ENCODE measurements around the gene HNRNPF. TPM values are rescaled to one million over a fixed set of nuclear protein-coding genes. Genes with fewer than 3 reads are reported as not detected.

HNRNPF gene
- polyA plus RNA-seq, 1 experiment = 172 TPM

DNA sequence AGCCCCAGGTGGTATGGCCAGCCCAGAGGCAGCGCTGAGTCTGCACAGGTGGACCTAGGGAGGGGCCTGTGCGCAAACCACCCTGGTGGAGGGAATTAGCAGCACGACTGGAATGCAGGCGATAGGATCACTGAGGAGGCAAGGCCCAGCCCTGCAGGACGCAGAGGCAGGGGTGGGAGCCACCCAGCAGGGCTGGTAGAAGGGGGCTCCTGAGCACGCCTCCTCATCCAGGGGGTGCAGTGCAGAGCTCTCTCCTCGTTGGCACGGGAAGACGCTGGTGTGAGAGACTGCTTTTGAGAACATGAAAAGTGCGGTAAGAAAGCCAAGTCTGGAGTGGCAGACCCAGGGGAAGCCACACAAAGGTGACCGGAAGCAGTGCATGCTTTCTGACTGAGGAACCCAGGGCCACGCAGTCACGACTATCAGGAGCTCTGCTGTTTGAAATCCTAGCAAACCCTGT is 31.5 kb downstream of the HNRNPF start:
- ChIA-PET CTCF (no interaction called here), POLR2A (no interaction called here)
- Histone ChIP-seq H3K27me3 (ENCODE audit: control insufficient read depth, insufficient read depth, low read length) (no peaks in the 10 kb centered on the region; the same call in none of the 2 replicates), H3K4me3 (ENCODE audit: low read depth, low read length) (no peak overlapping the region), H3K36me3 (ENCODE audit: control insufficient read depth, insufficient read depth, low read length) (no peaks in the 10 kb centered on the region)
- no peak for DNase-seq (ENCODE audit: low read depth)
- 0 out of 2 replicates have a peak, but pooled peaks have one; percentile 2 for TF ChIP-seq CTCF (IDR thresholded peaks at IDR 0.05; ENCODE audit: insufficient read depth, low read depth, low read length)

- CTCF ChIA-PET = no interaction called here
- H3K27me3 ChIP-seq (ENCODE audit: control insufficient read depth, insufficient read depth, low read length) = no peaks in the 10 kb centered on the region; the same call in none of the 2 replicates
- no peaks in the 10 kb centered on the region for H3K36me3 ChIP-seq (ENCODE audit: control insufficient read depth, insufficient read depth, low read length)
- no peak overlapping the region for H3K4me3 ChIP-seq (ENCODE audit: low read depth, low read length)
- TF ChIP-seq CTCF (IDR thresholded peaks at IDR 0.05; ENCODE audit: insufficient read depth, low read depth, low read length) = no peak
- DNase-seq (ENCODE audit: low read depth) = no peak
- POLR2A ChIA-PET = no interaction called here
Measured at GRCh38 chr10:43376828-43377423, 32.1 kb downstream of the HNRNPF start.

GRCh38 chr10:43376046-43376635 is 32.8 kb downstream of the HNRNPF start:
- DNase-seq (ENCODE audit: low read depth) = no peak
- POLR2A ChIA-PET = no interaction called here
- H3K4me3 ChIP-seq (ENCODE audit: low read depth, low read length) = no peak overlapping the region

GRCh38 chr10:43375401-43376020 is 33.5 kb downstream of the HNRNPF start:
- POLR2A ChIA-PET = no interaction called here
- CTCF ChIA-PET = no interaction called here

More at GRCh38 chr10:43376046-43376635, 32.8 kb downstream of the HNRNPF start:
- Histone ChIP-seq H3K27me3 (ENCODE audit: control insufficient read depth, insufficient read depth, low read length) (no peaks in the 10 kb centered on the region; the same call in none of the 2 replicates), H3K36me3 (ENCODE audit: control insufficient read depth, insufficient read depth, low read length) (no peaks in the 10 kb centered on the region)
- CTCF ChIA-PET = no interaction called here
- TF ChIP-seq CTCF (IDR thresholded peaks at IDR 0.05; ENCODE audit: insufficient read depth, low read depth, low read length) = no peak

More at GRCh38 chr10:43375401-43376020, 33.5 kb downstream of the HNRNPF start:
- DNase-seq (ENCODE audit: low read depth) = no peak
- Histone ChIP-seq H3K4me3 (ENCODE audit: low read depth, low read length) (no peak overlapping the region), H3K27me3 (ENCODE audit: control insufficient read depth, insufficient read depth, low read length) (no peaks in the 10 kb centered on the region; the same call in none of the 2 replicates), H3K36me3 (ENCODE audit: control insufficient read depth, insufficient read depth, low read length) (no peaks in the 10 kb centered on the region)
- no peak for TF ChIP-seq CTCF (IDR thresholded peaks at IDR 0.05; ENCODE audit: insufficient read depth, low read depth, low read length)
